Gastroesophageal sphincter (tissue), 4 donors: ENCODE measurements around the gene ARMCX5. TPM values are rescaled to one million over a fixed set of nuclear protein-coding genes. Genes with fewer than 3 reads are reported as not detected.

Source experiments
- ATAC-seq: fragments of 150-250 bp; one replicate; pipeline ENCODE4 v1.9.1; 2016; ENCODE audit warnings: mild to moderate bottlenecking, moderate library complexity
- H3K27ac ChIP-seq, 4 donors: fragments of 200-600 bp; sonication (generic) in 3 of 4; 1 replicate in 3 of 4; 2 replicates in 1 of 4; pipeline ENCODE4 v1.5.1; 2016 to 2019
- H3K27me3 ChIP-seq: fragments of 200-600 bp; sonication (generic); one replicate; pipeline ENCODE4 v1.5.1; 2019
- H3K36me3 ChIP-seq, 2 donors: fragments of 200-600 bp; sonication (generic); one replicate each; pipeline ENCODE4 v1.5.1; 2019; ENCODE audit warnings: control low read depth in 1 of 2
- H3K4me1 ChIP-seq, 3 donors: fragments of 200-600 bp; sonication (generic); 1 replicate in 2 of 3; 2 replicates in 1 of 3; pipeline ENCODE4 v1.5.1; 2016 to 2019; ENCODE audit warnings: control low read depth in 2 of 3
- H3K4me3 ChIP-seq, 2 donors: fragments of 200-600 bp; sonication (generic); one replicate each; pipeline ENCODE4 v1.5.1; 2019; ENCODE audit warnings: mild to moderate bottlenecking in 1 of 2, moderate library complexity in 1 of 2
- H3K9me3 ChIP-seq, 3 donors: fragments of 200-600 bp; sonication (generic); one replicate each; pipeline ENCODE4 v1.5.1; 2017 to 2019; ENCODE audit warnings: control low read depth in 2 of 3
- EP300 ChIP-seq: sonication (generic); formaldehyde crosslinking; IDR thresholded peaks from one replicate; pipeline ENCODE4 v1.6.1; 2017; ENCODE audit warnings: antibody characterized with exemption, mild to moderate bottlenecking
- POLR2A ChIP-seq, 2 donors: fragments of 450-650 bp; IDR thresholded peaks; one replicate each; pipeline ENCODE4 v1.6.1; 2017; ENCODE audit warnings: antibody characterized with exemption in 2 of 2, mild to moderate bottlenecking in 2 of 2, moderate library complexity in 1 of 2
- POLR2AphosphoS5 ChIP-seq: sonication (generic); formaldehyde crosslinking; IDR thresholded peaks from one replicate; pipeline ENCODE4 v1.6.1; 2017; ENCODE audit warnings: antibody characterized with exemption
- WGBS, 2 donors: methylation state at CpG; one replicate each; pipeline ENCODE4 v1.1.5; 2018; ENCODE audit warnings: low coverage in 1 of 2; 5-methylcytosine and 5-hydroxymethylcytosine counted together
- total RNA-seq, 4 donors: library from RNA; depleted of rRNA; stranded (reverse); fragments of >200 nt; gene quantifications; one replicate each; pipeline ENCODE4 v1.1.0, GENCODE V29; 2016
- TF ChIP-seq, protein P1 (sequence below), 4 experiments: fragments of 200-600 bp in 2 of 4; fragments of 450-650 bp in 2 of 4; sonication (generic) in 1 of 4; IDR thresholded peaks; one replicate each; pipeline ENCODE4 v1.5.1; 2017 to 2019; ENCODE audit warnings: antibody characterized with exemption in 4 of 4, mild to moderate bottlenecking in 2 of 4, moderate library complexity in 2 of 4

ARMCX5 gene
- 10 to 100 TPM in 3 of 4 donors, 1 to 10 TPM in 1; 4.6 to 16.4 (median 10.7) TPM for total RNA-seq

- Histone ChIP-seq H3K9me3 (no peaks in the 10 kb centered on the region), H3K27me3 (no peaks in the 10 kb centered on the region), H3K27ac (peak within 1 kb of the TSS; percentile 40 to 81 (median 71)), H3K36me3 (peaks cover 0 to 4% of the 10 kb centered on the region in 2 donors), H3K4me3 (peak within 1 kb of the TSS; percentile 61 to 87), H3K4me1 (peaks cover 0 to 15% (median 0%) of the 10 kb centered on the region in 3 donors)
- TF ChIP-seq EP300, result no peak
- peak in 1 of 2 donors; percentile 17 for TF ChIP-seq POLR2A (IDR thresholded peaks at IDR 0.05)
- TF ChIP-seq, protein P1, sequence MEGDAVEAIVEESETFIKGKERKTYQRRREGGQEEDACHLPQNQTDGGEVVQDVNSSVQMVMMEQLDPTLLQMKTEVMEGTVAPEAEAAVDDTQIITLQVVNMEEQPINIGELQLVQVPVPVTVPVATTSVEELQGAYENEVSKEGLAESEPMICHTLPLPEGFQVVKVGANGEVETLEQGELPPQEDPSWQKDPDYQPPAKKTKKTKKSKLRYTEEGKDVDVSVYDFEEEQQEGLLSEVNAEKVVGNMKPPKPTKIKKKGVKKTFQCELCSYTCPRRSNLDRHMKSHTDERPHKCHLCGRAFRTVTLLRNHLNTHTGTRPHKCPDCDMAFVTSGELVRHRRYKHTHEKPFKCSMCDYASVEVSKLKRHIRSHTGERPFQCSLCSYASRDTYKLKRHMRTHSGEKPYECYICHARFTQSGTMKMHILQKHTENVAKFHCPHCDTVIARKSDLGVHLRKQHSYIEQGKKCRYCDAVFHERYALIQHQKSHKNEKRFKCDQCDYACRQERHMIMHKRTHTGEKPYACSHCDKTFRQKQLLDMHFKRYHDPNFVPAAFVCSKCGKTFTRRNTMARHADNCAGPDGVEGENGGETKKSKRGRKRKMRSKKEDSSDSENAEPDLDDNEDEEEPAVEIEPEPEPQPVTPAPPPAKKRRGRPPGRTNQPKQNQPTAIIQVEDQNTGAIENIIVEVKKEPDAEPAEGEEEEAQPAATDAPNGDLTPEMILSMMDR (IDR thresholded peaks at IDR 0.05), result peak in 2 of 4 experiments; percentile 33 to 37
- TF ChIP-seq POLR2AphosphoS5, result peak; percentile 79
- 4 to 19% methylated on average over 9 to 23 of the region's 42 CpGs for WGBS, 2 donors
- ATAC-seq, result peak; percentile 92
Observed at GRCh38 chrX:102599084-102599950, at the start of gene ARMCX5. Gene ARMCX5, plus strand, starts transcription at chrX:102599515. Its CDS starts 2,627 bp downstream, at chrX:102602142.

- TF ChIP-seq POLR2AphosphoS5 (no peak), EP300 (no peak), POLR2A (IDR thresholded peaks at IDR 0.05) (no peak)
- 63 to 90% methylated on average over 2 of the region's 2 CpGs for WGBS, 2 donors
Observed at GRCh38 chrX:102558607-102559006, 40.7 kb upstream of the ARMCX5 start.

DNA sequence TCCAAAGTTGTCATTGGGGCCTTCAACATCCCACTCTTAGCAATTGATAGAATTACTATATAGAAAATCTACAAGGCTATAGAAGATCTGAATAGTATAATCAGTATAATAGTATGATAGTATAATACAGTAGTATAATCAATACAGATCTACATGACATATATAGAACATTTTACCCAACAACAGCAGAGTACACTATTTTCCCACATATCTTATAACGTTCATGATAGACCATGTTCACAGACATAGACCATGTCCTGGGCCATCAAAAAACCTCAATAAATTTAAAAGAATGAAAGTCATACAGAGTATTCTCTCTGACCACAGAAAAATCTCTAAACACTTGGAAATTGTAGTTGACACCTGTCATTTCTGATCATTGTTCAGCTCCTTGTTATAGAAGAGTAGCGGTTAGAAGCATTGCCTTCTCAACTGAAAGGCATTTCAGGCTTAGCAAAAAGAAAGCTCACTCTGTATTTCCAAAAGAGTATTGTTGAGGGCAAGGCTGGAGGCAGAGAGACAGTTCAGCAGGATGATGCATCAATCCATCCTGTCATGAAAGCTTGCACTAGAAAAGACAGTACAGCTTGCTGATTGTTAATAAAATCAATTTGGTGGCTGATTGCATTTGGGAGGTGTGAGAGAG, 38.8 kb upstream of the ARMCX5 start:
- TF ChIP-seq, protein P1 (IDR thresholded peaks at IDR 0.05), result no peak
- TF ChIP-seq EP300 (no peak), POLR2A (IDR thresholded peaks at IDR 0.05) (no peak), POLR2AphosphoS5 (no peak)
- 45 to 76% methylated on average over 1 to 2 of the region's 2 CpGs for WGBS, 2 donors
- ATAC-seq, result no peak
- H3K27me3 ChIP-seq, result no peaks in the 10 kb centered on the region
- no peaks in the 10 kb centered on the region for H3K36me3 ChIP-seq
- no peaks in the 10 kb centered on the region for H3K4me1 ChIP-seq
- no peak overlapping the region for H3K27ac ChIP-seq
- H3K4me3 ChIP-seq, result no peak overlapping the region
- no peaks in the 10 kb centered on the region for H3K9me3 ChIP-seq

More at GRCh38 chrX:102558607-102559006, 40.7 kb upstream of the ARMCX5 start:
- no peaks in the 10 kb centered on the region for H3K9me3 ChIP-seq
- no peaks in the 10 kb centered on the region for H3K4me1 ChIP-seq
- no peak overlapping the region for H3K4me3 ChIP-seq
- no peak for ATAC-seq
- no peak overlapping the region for H3K27ac ChIP-seq
- H3K27me3 ChIP-seq, result no peaks in the 10 kb centered on the region
- no peaks in the 10 kb centered on the region for H3K36me3 ChIP-seq

GRCh38 chrX:102580891-102581290, 18.4 kb upstream of the ARMCX5 start:
- no peaks in the 10 kb centered on the region for H3K36me3 ChIP-seq
- H3K9me3 ChIP-seq, result no peaks in the 10 kb centered on the region
- WGBS, 2 donors, result 31 to 75% methylated on average over 1 of the region's 1 CpG
- H3K27me3 ChIP-seq, result no peaks in the 10 kb centered on the region
- H3K27ac ChIP-seq, result no peak overlapping the region
- no peak for ATAC-seq
- H3K4me3 ChIP-seq, result no peak overlapping the region
- TF ChIP-seq POLR2A (IDR thresholded peaks at IDR 0.05) (no peak), POLR2AphosphoS5 (no peak), EP300 (no peak)
- TF ChIP-seq, protein P1 (IDR thresholded peaks at IDR 0.05), result no peak
- H3K4me1 ChIP-seq, result no peaks in the 10 kb centered on the region

DNA sequence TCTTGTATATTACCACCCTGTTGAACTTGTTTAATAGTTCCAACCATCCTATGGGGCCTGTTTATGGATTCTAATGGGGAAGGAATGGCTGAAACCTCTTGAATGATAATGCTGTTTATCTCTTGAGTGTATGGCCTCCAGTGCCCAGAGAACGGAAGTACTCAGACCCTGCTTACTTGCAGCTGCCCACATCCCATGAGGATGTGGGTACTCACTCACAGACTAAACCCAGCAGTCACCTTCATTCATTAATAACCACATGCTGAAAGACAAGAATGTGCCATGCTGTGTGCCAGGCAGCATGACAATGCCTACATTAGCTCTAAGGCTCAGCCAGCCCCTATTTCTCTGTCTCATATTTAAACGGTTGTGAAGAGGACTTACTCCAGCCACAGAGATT, 5.9 kb upstream of the ARMCX5 start:
- ATAC-seq, result no peak
- 100% methylated on average over 2 of the region's 2 CpGs; no CpG with 5 or more reads in 1 of the 2 donors for WGBS, 2 donors
- no peaks in the 10 kb centered on the region for H3K27me3 ChIP-seq

More for the DNA sequence above, 5.9 kb upstream of the ARMCX5 start:
- no peak for TF ChIP-seq POLR2AphosphoS5
- Histone ChIP-seq H3K4me1 (no peaks in the 10 kb centered on the region), H3K4me3 (no peak overlapping the region), H3K36me3 (no peaks in the 10 kb centered on the region), H3K27ac (no peak overlapping the region), H3K9me3 (no peaks in the 10 kb centered on the region)
